GM12878 (cell line): ENCODE results near the gene RGMB. TPM values are rescaled to one million over a fixed set of nuclear protein-coding genes. Genes with fewer than 3 reads are reported as not detected.

Experiments used
- ATAC-seq: fragments of 200-7000 bp; cut with Tn5 transposase; 3 replicates; pipeline ENCODE4 v1.9.1; 2020; ENCODE audit warnings: mild to moderate bottlenecking, moderate library complexity
- BruUV-seq: library from RNA; stranded (reverse); fragments of 400-500 nt; replicated peaks from 2 replicates; lab custom pipeline; 2021; lab: Mats Ljungman, UMichigan
- CTCF ChIA-PET: fragments of 300-600 bp; sonication (Branson Sonifier 250); formaldehyde crosslinking; extraction: SDS; loops from one replicate; lab custom pipeline; 2021; ENCODE audit warnings: inconsistent platforms; lab: Yijun Ruan, JAX
- POLR2A ChIA-PET: fragments of 350-600 bp; formaldehyde crosslinking; extraction: SDS; loops from one replicate; lab custom pipeline; 2021; ENCODE audit warnings: inconsistent platforms; lab: Charles Lee
- RAD21 ChIA-PET: fragments of 300-600 bp; sonication (Branson Sonifier 250); formaldehyde crosslinking; loops from one replicate; lab custom pipeline; 2023; ENCODE audit warnings: antibody characterized with exemption; ENCODE audit not compliant: unreplicated experiment; lab: Charles Lee
- SMC1A ChIA-PET: fragments of 300-600 bp; sonication (Branson Sonifier 250); formaldehyde crosslinking; loops from one replicate; lab custom pipeline; 2023; ENCODE audit not compliant: unreplicated experiment, uncharacterized antibody; lab: Charles Lee
- DNase-seq: peaks from one replicate; pipeline ENCODE4 v3.0.0-alpha.2; 2011; ENCODE audit warnings: low read depth, low spot score
- FAIRE-seq: peaks from 3 replicates; lab custom pipeline; 2011; peaks lifted over from hg19 to GRCh38; lab: Jason Lieb, UNC
- H2AFZ ChIP-seq: 2 replicates; pipeline ENCODE4 v1.6.0; 2011; ENCODE audit warnings: low read depth, low read length, control low read depth; ENCODE audit not compliant: control insufficient read depth
- H3K27ac ChIP-seq: 2 replicates; pipeline ENCODE4 v1.5.1; 2011; ENCODE audit warnings: control low read depth; ENCODE audit not compliant: control insufficient read depth, insufficient read depth
- H3K27me3 ChIP-seq, 2 experiments: replicated peaks in 1 of 2; 2 replicates each; pipeline versions ENCODE4 v1.6.0 to v1.6.1; 2011; ENCODE audit warnings: low read length in 1 of 2; ENCODE audit not compliant: control insufficient read depth in 2 of 2, insufficient read depth in 2 of 2
- H3K36me3 ChIP-seq, 2 experiments: 2 replicates each; pipeline ENCODE4 v1.5.1; 2011; ENCODE audit warnings: low read length in 1 of 2; ENCODE audit not compliant: control insufficient read depth in 2 of 2, insufficient read depth in 2 of 2
- H3K4me1 ChIP-seq: 2 replicates; pipeline ENCODE4 v1.6.1; 2011; ENCODE audit warnings: mild to moderate bottlenecking, low read length, moderate library complexity, mixed read lengths; ENCODE audit not compliant: control insufficient read depth, insufficient read depth
- H3K4me2 ChIP-seq: 2 replicates; pipeline ENCODE4 v1.6.0; 2011; ENCODE audit warnings: control low read depth; ENCODE audit not compliant: control insufficient read depth, insufficient read depth
- H3K4me3 ChIP-seq: fragments of 200-600 bp; sonication (generic); 2 replicates; pipeline ENCODE4 v1.5.1; 2016
- H3K79me2 ChIP-seq: 2 replicates; pipeline ENCODE4 v1.6.0; 2011; ENCODE audit warnings: low read length; ENCODE audit not compliant: control insufficient read depth, insufficient read depth
- H3K9ac ChIP-seq: 2 replicates; pipeline ENCODE4 v1.8.0; 2011; ENCODE audit warnings: low read length, control low read depth, mixed read lengths; ENCODE audit not compliant: control insufficient read depth, insufficient read depth
- H3K9me3 ChIP-seq: replicated peaks from 3 replicates; pipeline ENCODE4 v1.5.1; 2011; ENCODE audit warnings: mild to moderate bottlenecking, low read length; ENCODE audit not compliant: control insufficient read depth, insufficient read depth
- H4K20me1 ChIP-seq: 2 replicates; pipeline ENCODE4 v1.6.0; 2011; ENCODE audit not compliant: control insufficient read depth, insufficient read depth
- ATF7 ChIP-seq: fragments of 450-650 bp; IDR thresholded peaks from 2 replicates; pipeline ENCODE4 v1.6.1; 2016; ENCODE audit warnings: low read depth, mild to moderate bottlenecking
- CHD1 ChIP-seq: IDR thresholded peaks from 2 replicates; pipeline ENCODE4 v1.6.1; 2012; ENCODE audit warnings: low read depth, low read length, improper control_type of control experiment
- E4F1 ChIP-seq: fragments of 450-650 bp; IDR thresholded peaks from 2 replicates; pipeline ENCODE4 v1.6.1; 2018; ENCODE audit warnings: borderline replicate concordance, mild to moderate bottlenecking; ENCODE audit not compliant: partially characterized antibody
- FOXK2 ChIP-seq: fragments of 450-650 bp; IDR thresholded peaks from 2 replicates; pipeline ENCODE4 v1.6.1; 2017; ENCODE audit warnings: mild to moderate bottlenecking, moderate library complexity
- GATAD2B ChIP-seq: fragments of 450-650 bp; conservative IDR thresholded peaks from 2 replicates; pipeline ENCODE4 v1.6.1; 2017; ENCODE audit warnings: low read depth, mild to moderate bottlenecking, moderate library complexity
- HDAC2 ChIP-seq: fragments of 200-600 bp; sonication (generic); IDR thresholded peaks from 2 replicates; pipeline ENCODE4 v1.6.1; 2017
- JUND ChIP-seq: IDR thresholded peaks from 2 replicates; pipeline ENCODE4 v1.6.1; 2012; ENCODE audit warnings: low read depth, mild to moderate bottlenecking, low read length, improper control_type of control experiment, moderate library complexity
- MYC ChIP-seq: IDR thresholded peaks from 2 replicates; pipeline ENCODE4 v1.6.1; 2011; ENCODE audit warnings: mild to moderate bottlenecking, low read length, moderate library complexity, inconsistent platforms; ENCODE audit not compliant: insufficient read depth, insufficient replicate concordance, insufficient read length, severe bottlenecking
- PAX5 ChIP-seq: IDR thresholded peaks from 2 replicates; pipeline ENCODE4 v1.6.1; 2011; ENCODE audit warnings: low read depth, low read length, borderline replicate concordance
- SIN3A ChIP-seq: IDR thresholded peaks from 2 replicates; pipeline ENCODE4 v1.6.1; 2012; ENCODE audit warnings: low read depth, low read length, improper control_type of control experiment
- SMAD1 ChIP-seq: fragments of 450-650 bp; IDR thresholded peaks from 2 replicates; pipeline ENCODE4 v1.6.1; 2018; ENCODE audit warnings: mild to moderate bottlenecking, low read depth; ENCODE audit not compliant: partially characterized antibody
- TBL1XR1 ChIP-seq: IDR thresholded peaks from 2 replicates; pipeline ENCODE4 v1.6.1; 2012; ENCODE audit warnings: low read depth, low read length, improper control_type of control experiment
- ZNF207 ChIP-seq: fragments of 450-650 bp; IDR thresholded peaks from 2 replicates; pipeline ENCODE4 v1.6.1; 2014; ENCODE audit warnings: antibody characterized with exemption, mild to moderate bottlenecking, borderline replicate concordance
- WGBS: methylation state at CpG from one replicate; pipeline ENCODE4 v1.1.6; 2016; ENCODE audit warnings: low lambda C conversion rate; ENCODE audit not compliant: insufficient replicate concordance, insufficient coverage; ENCODE audit errors: missing lambda C conversion rate; 5-methylcytosine and 5-hydroxymethylcytosine counted together
- in situ Hi-C: fragments of 300-500 bp; cut with MboI; formaldehyde crosslinking; loops from 9 replicates; pipeline ENCODE4 v1.14.3; 2018; ENCODE audit warnings: mixed read lengths
- intact Hi-C: fragments of 100-400 bp; cut with micrococcal nuclease; formaldehyde crosslinking; loops from one replicate; pipeline ENCODE4 v1.14.2; 2022; ENCODE audit not compliant: unreplicated experiment
- polyA plus RNA-seq, 11 experiments: library from polyadenylated mRNA; depleted of rRNA in 4 of 11; unstranded in 6 of 11; stranded (reverse) in 5 of 11; fragments of >200 nt; fragmentation: Nextera tagmentation in 4 of 11; fragmentation: Illumina TruSeq in 1 of 11; extraction: Ambion mirVana in 4 of 11; extraction: Trizol in 1 of 11; gene quantifications; 1 replicate in 1 of 11; 2 replicates in 10 of 11; pipeline versions ENCODE4 v1.2.1 to v1.2.3, GENCODE V29; 2011 to 2016; ENCODE audit warnings: inconsistent platforms in 2 of 11, missing spikeins in 2 of 11, low read depth in 1 of 11
- total RNA-seq, 4 experiments: library from RNA; depleted of rRNA in 3 of 4; stranded (reverse); fragments of >200 nt in 3 of 4; fragmentation: Illumina TruSeq in 1 of 4; extraction: Trizol in 1 of 4; gene quantifications; 2 replicates each; pipeline versions ENCODE4 v1.2.1 to v1.2.3, GENCODE V29; 2013 to 2021
- TF ChIP-seq, protein P1 (sequence below), 3 experiments: IDR thresholded peaks in 2 of 3; conservative IDR thresholded peaks in 1 of 3; 2 replicates each; pipeline ENCODE4 v1.5.1; 2011; ENCODE audit warnings: low read depth in 3 of 3, low read length in 3 of 3, mild to moderate bottlenecking in 3 of 3, control low read depth in 2 of 3, moderate library complexity in 2 of 3, inconsistent platforms in 1 of 3, mixed read lengths in 1 of 3; ENCODE audit not compliant: control insufficient read depth in 2 of 3, insufficient read depth in 1 of 3; ENCODE audit errors: extremely low read depth in 1 of 3
- TF ChIP-seq, protein P2 (sequence below): IDR thresholded peaks from 2 replicates; pipeline ENCODE4 v1.6.1; 2012; ENCODE audit warnings: low read depth, low read length, improper control_type of control experiment

The RGMB gene
- total and polyA plus RNA-seq, 10 of the 15 experiments (the other 5 are each of a cell fraction or from before 2014, with no cell fraction given) = 1.3 to 15.3 (median 7.4) TPM

- TF ChIP-seq, protein P1, sequence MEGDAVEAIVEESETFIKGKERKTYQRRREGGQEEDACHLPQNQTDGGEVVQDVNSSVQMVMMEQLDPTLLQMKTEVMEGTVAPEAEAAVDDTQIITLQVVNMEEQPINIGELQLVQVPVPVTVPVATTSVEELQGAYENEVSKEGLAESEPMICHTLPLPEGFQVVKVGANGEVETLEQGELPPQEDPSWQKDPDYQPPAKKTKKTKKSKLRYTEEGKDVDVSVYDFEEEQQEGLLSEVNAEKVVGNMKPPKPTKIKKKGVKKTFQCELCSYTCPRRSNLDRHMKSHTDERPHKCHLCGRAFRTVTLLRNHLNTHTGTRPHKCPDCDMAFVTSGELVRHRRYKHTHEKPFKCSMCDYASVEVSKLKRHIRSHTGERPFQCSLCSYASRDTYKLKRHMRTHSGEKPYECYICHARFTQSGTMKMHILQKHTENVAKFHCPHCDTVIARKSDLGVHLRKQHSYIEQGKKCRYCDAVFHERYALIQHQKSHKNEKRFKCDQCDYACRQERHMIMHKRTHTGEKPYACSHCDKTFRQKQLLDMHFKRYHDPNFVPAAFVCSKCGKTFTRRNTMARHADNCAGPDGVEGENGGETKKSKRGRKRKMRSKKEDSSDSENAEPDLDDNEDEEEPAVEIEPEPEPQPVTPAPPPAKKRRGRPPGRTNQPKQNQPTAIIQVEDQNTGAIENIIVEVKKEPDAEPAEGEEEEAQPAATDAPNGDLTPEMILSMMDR (IDR thresholded peaks at IDR 0.05 in 2 of 3, conservative IDR thresholded peaks at IDR 0.05 in 1 of 3; ENCODE audit: control insufficient read depth in 2 of 3, extremely low read depth in 1 of 3, insufficient read depth in 1 of 3, low read depth in 3 of 3, low read length in 3 of 3) = no peak
- TF ChIP-seq JUND = no peak
Measured at GRCh38 chr5:98757978-98758377, 15.5 kb upstream of the RGMB start (continued).

DNA sequence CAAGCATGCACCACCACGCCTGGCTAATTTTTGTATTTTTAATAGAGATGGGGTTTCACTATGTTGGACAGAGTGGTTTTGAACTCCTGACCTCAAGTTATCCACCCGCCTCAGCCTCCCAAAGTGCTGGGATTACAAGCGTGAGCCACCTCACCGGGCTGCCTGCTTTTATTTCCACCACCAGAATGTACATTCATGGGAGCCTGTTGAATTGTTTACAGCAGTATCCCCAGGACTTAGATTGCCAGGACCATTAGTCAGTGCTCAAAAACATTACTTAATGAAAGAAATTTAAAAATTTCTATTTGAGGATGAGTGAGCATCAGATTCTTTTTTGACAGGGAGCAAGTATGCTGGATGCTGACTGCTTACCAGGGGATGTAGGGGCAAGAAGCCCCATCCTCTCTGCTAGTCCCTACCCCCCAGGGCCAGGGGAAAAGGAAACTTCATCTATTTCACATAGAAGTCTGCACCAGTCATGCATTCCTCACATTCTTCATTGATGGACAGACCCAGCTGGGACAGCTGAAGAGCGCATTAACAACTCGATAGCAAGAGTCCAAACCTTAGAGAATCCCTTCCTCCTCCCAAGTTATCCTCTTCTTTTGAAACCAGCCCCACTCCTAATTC is 10.3 kb upstream of the RGMB start:
- intact Hi-C loops = no loop called here
- Histone ChIP-seq H3K79me2 (no peaks in the 10 kb centered on the region), H2AFZ (no peak overlapping the region), H3K4me2 (no peak overlapping the region), H3K4me3 (no peak overlapping the region), H3K9me3 (no peaks in the 10 kb centered on the region), H3K9ac (no peak overlapping the region), H3K27ac (no peak overlapping the region), H3K36me3 (no peaks in the 10 kb centered on the region), H3K4me1 (no peaks in the 10 kb centered on the region), H3K27me3 (peaks cover 0 to 2% of the 10 kb centered on the region in 2 experiments; a peak in 2 of 4 replicates), H4K20me1 (no peaks in the 10 kb centered on the region)
- 66% methylated on average over 6 of the region's 6 CpGs for WGBS
- ChIA-PET CTCF (no interaction called here), RAD21 (no interaction called here), SMC1A (no interaction called here), POLR2A (no interaction called here)
- BruUV-seq = no TSS peak
- no peak for ATAC-seq
- TF ChIP-seq SIN3A = no peak
- TF ChIP-seq E4F1 = no peak
- TF ChIP-seq MYC = no peak
- no peak for TF ChIP-seq GATAD2B
- TF ChIP-seq ZNF207 = no peak
- no peak for TF ChIP-seq FOXK2
- no peak for TF ChIP-seq PAX5
- no peak for TF ChIP-seq CHD1
- TF ChIP-seq HDAC2 = no peak
- TF ChIP-seq JUND = no peak
- TF ChIP-seq, protein P2, sequence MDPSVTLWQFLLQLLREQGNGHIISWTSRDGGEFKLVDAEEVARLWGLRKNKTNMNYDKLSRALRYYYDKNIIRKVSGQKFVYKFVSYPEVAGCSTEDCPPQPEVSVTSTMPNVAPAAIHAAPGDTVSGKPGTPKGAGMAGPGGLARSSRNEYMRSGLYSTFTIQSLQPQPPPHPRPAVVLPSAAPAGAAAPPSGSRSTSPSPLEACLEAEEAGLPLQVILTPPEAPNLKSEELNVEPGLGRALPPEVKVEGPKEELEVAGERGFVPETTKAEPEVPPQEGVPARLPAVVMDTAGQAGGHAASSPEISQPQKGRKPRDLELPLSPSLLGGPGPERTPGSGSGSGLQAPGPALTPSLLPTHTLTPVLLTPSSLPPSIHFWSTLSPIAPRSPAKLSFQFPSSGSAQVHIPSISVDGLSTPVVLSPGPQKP = no peak
- TF ChIP-seq SMAD1 = no peak
- TF ChIP-seq ATF7 = no peak
- TF ChIP-seq TBL1XR1 = no peak
- no peak for DNase-seq
- in situ Hi-C loops = no loop called here
- no peak for FAIRE-seq
